NB4 (cell line): ENCODE measurements around the gene CYBC1.

Experiments used
- POLR2A ChIP-seq: IDR thresholded peaks from 2 replicates; pipeline ENCODE4 v1.6.1; 2011; ENCODE audit warnings: mild to moderate bottlenecking; ENCODE audit not compliant: insufficient read length; ENCODE audit errors: extremely low read depth
- TF ChIP-seq, protein P1 (sequence below): IDR thresholded peaks from one replicate; pipeline ENCODE4 v1.5.1; 2012; ENCODE audit warnings: low read depth, low read length

DNA sequence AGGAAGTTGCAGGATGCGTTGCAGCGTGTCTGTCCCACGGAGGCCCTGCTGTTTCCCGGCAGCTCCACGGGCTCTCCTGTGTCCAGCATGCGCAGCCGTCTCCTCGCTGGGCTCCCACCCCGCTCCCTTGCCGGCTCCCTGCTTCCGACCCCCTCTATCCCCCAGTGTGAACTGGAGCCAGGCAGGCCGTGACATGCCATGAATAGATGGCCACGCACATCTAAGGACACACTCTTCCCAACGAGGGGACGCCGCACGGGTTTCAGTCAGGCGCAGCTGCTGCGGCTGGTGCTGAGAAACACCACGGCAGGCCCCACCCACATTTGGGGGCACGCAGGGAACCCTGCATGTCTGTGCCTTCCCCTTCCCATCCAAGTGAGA, 41.6 kb downstream of the CYBC1 start:
- TF ChIP-seq, protein P1, sequence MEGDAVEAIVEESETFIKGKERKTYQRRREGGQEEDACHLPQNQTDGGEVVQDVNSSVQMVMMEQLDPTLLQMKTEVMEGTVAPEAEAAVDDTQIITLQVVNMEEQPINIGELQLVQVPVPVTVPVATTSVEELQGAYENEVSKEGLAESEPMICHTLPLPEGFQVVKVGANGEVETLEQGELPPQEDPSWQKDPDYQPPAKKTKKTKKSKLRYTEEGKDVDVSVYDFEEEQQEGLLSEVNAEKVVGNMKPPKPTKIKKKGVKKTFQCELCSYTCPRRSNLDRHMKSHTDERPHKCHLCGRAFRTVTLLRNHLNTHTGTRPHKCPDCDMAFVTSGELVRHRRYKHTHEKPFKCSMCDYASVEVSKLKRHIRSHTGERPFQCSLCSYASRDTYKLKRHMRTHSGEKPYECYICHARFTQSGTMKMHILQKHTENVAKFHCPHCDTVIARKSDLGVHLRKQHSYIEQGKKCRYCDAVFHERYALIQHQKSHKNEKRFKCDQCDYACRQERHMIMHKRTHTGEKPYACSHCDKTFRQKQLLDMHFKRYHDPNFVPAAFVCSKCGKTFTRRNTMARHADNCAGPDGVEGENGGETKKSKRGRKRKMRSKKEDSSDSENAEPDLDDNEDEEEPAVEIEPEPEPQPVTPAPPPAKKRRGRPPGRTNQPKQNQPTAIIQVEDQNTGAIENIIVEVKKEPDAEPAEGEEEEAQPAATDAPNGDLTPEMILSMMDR: no peak
- no peak for TF ChIP-seq POLR2A
